Tibial artery (tissue), 4 donors: Measurements from ENCODE around the gene PEX19.
A peak's percentile ranks its signal among the peaks of the same experiment; 100 is the strongest.

Source experiments
- DNase-seq, 2 donors: peaks; one replicate each; pipeline ENCODE4 v3.0.0-alpha.2; 2019
- H3K27ac ChIP-seq, 2 donors: fragments of 200-600 bp; sonication (generic) in 1 of 2; 1 replicate in 1 of 2; 2 replicates in 1 of 2; pipeline ENCODE4 v1.5.1; 2018 to 2019; ENCODE audit warnings: mild to moderate bottlenecking in 1 of 2
- H3K27me3 ChIP-seq, 2 donors: fragments of 200-600 bp; sonication (generic) in 1 of 2; one replicate each; pipeline versions ENCODE4 v1.5.1 to v1.6.0; 2016 to 2019
- H3K36me3 ChIP-seq, 3 donors: fragments of 200-600 bp; sonication (generic) in 2 of 3; one replicate each; pipeline ENCODE4 v1.5.1; 2016 to 2019; ENCODE audit warnings: mild to moderate bottlenecking in 2 of 3
- H3K4me1 ChIP-seq, 4 donors: fragments of 200-600 bp; sonication (generic) in 2 of 4; 1 replicate in 3 of 4; 2 replicates in 1 of 4; pipeline ENCODE4 v1.5.1; 2016 to 2019
- H3K4me3 ChIP-seq, 2 donors: fragments of 200-600 bp; sonication (generic) in 1 of 2; 1 replicate in 1 of 2; 2 replicates in 1 of 2; pipeline ENCODE4 v1.5.1; 2018 to 2019; ENCODE audit warnings: mild to moderate bottlenecking in 2 of 2
- H3K9me3 ChIP-seq, 3 donors: fragments of 200-600 bp; sonication (generic) in 1 of 3; one replicate each; pipeline ENCODE4 v1.5.1; 2016 to 2019
- intact Hi-C: fragments of 100-400 bp; cut with DNase I; formaldehyde crosslinking; loops from one replicate; pipeline ENCODE4 v1.15.0; 2023; ENCODE audit warnings: low total_unique reads
- TF ChIP-seq, protein P1 (sequence below), 2 experiments: fragments of 200-600 bp in 1 of 2; fragments of 450-650 bp in 1 of 2; IDR thresholded peaks; one replicate each; pipeline ENCODE4 v1.5.1; 2017 to 2019; ENCODE audit warnings: antibody characterized with exemption in 2 of 2, mild to moderate bottlenecking in 1 of 2, moderate library complexity in 1 of 2

The PEX19 gene

DNA sequence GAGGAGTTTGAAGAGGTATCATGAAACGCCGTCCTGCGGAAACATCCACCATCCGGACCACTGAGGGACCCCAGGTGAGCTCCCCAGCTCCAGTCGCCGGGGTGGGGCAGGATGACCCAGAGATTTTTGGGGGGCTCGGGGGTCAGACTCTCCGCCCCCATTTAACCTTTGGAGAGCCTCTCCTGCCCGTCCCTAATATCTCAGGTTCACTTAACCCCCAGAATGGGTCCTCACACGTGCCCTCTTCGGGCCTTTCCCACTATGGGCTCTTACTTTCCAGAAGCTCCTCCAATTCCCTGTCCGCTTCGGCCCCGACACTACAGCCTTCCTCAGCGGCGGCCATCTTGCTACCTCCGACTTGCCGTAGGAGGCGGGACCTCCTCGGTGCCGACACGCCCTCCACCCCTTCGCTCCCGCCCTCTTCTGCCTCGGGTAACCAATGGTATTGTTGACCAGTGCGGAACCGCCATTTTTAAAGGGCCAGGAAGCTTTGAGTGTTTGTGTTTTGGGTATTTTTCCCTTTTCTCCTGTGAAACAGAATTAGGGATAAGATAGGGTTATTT is at the start of gene PEX19:
Gene PEX19 (minus strand): TSS at position 352 of the 563 bp plus-strand sequence. CDS start 9 bp downstream, at position 343.
- Histone ChIP-seq H3K27me3 (no peaks in the 10 kb centered on the region), H3K9me3 (no peaks in the 10 kb centered on the region), H3K4me3 (peak within 1 kb of the TSS; percentile 69 to 92), H3K4me1 (peaks cover 0 to 24% (median 16%) of the 10 kb centered on the region in 4 donors), H3K36me3 (peaks cover 42 to 46% (median 42%) of the 10 kb centered on the region in 3 donors), H3K27ac (peak within 1 kb of the TSS; percentile 82 to 91)
- TF ChIP-seq, protein P1, sequence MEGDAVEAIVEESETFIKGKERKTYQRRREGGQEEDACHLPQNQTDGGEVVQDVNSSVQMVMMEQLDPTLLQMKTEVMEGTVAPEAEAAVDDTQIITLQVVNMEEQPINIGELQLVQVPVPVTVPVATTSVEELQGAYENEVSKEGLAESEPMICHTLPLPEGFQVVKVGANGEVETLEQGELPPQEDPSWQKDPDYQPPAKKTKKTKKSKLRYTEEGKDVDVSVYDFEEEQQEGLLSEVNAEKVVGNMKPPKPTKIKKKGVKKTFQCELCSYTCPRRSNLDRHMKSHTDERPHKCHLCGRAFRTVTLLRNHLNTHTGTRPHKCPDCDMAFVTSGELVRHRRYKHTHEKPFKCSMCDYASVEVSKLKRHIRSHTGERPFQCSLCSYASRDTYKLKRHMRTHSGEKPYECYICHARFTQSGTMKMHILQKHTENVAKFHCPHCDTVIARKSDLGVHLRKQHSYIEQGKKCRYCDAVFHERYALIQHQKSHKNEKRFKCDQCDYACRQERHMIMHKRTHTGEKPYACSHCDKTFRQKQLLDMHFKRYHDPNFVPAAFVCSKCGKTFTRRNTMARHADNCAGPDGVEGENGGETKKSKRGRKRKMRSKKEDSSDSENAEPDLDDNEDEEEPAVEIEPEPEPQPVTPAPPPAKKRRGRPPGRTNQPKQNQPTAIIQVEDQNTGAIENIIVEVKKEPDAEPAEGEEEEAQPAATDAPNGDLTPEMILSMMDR (IDR thresholded peaks at IDR 0.05): no peak
- intact Hi-C loops: no loop called here
- DNase-seq: peak; percentile 93 to 96

DNA sequence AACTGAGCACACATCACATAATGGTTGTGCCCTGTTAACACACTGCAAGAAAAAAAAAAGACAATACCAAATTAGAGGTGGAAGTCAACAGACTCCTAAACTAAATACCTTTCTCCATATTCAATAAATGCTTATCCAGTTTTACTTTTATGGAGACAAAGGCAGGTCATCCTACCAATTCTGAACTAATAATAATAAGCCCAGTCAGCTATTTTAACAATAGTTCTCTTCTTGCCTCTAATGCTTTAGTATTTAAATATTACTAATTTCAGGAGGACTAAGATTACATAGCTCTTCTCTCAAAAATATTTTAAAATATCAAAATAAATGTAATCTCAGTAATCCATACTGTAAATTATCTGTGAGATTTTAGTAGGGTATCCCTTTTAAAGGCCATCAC is 47.6 kb upstream of the PEX19 start:
- intact Hi-C loops: no loop called here
- Histone ChIP-seq H3K36me3 (peaks cover 79 to 100% (median 91%) of the 10 kb centered on the region in 3 donors), H3K9me3 (no peaks in the 10 kb centered on the region), H3K27ac (no peak overlapping the region), H3K4me3 (no peak overlapping the region), H3K4me1 (no peaks in the 10 kb centered on the region), H3K27me3 (no peaks in the 10 kb centered on the region)
- TF ChIP-seq, protein P1 (IDR thresholded peaks at IDR 0.05): no peak
- no peak for DNase-seq

DNA sequence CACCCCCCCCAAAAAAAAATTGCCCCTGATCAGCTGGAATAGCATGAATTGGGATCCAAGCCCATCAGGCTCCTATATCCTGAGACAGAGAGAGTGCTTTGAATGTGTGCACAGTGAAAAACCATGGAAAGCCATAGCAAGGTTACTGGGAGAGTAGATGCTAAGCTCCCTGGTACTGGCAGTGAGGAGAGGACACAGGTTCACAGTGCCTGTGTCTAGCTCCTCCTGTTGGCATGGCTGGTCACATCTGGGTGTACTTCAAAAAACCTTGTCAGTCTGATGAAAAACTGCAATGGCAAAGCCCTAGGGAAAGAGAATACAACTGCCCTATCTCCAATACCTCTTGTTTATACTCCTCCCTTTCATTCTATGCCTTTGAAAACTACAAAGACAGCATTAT is 45.2 kb upstream of the PEX19 start:
- Histone ChIP-seq H3K27ac (no peak overlapping the region), H3K4me3 (no peak overlapping the region)
- intact Hi-C loops: no loop called here

GRCh38 chr1:160328184-160328583 is 43.3 kb upstream of the PEX19 start:
- H3K9me3 ChIP-seq: no peaks in the 10 kb centered on the region
- TF ChIP-seq, protein P1 (IDR thresholded peaks at IDR 0.05): no peak
- H3K4me1 ChIP-seq: no peaks in the 10 kb centered on the region
- intact Hi-C loops: no loop called here
- no peak for DNase-seq
- peaks cover 95 to 100% (median 99%) of the 10 kb centered on the region in 3 donors for H3K36me3 ChIP-seq
- no peak overlapping the region for H3K27ac ChIP-seq
- H3K4me3 ChIP-seq: no peak overlapping the region
- no peaks in the 10 kb centered on the region for H3K27me3 ChIP-seq

More for the DNA sequence above, 45.2 kb upstream of the PEX19 start:
- DNase-seq: no peak
- Histone ChIP-seq H3K36me3 (peaks cover 96 to 100% (median 100%) of the 10 kb centered on the region in 3 donors), H3K4me1 (no peaks in the 10 kb centered on the region), H3K27me3 (no peaks in the 10 kb centered on the region), H3K9me3 (no peaks in the 10 kb centered on the region)
- TF ChIP-seq, protein P1 (IDR thresholded peaks at IDR 0.05): no peak

- TF ChIP-seq, protein P1 (IDR thresholded peaks at IDR 0.05): no peak
- DNase-seq: no peak
- Histone ChIP-seq H3K36me3 (peaks cover 87 to 99% (median 91%) of the 10 kb centered on the region in 3 donors), H3K27ac (no peak overlapping the region), H3K4me1 (no peaks in the 10 kb centered on the region), H3K4me3 (no peak overlapping the region), H3K9me3 (no peaks in the 10 kb centered on the region), H3K27me3 (no peaks in the 10 kb centered on the region)
- intact Hi-C loops: no loop called here
These were observed 41.5 kb upstream of the PEX19 start for GRCh38 chr1:160326418-160326817.
